Loucy (cell line): Measurements from ENCODE around the gene COIL.

Experiments used
- H2AFZ ChIP-seq: fragments of 200-600 bp; sonication (generic); 2 replicates; pipeline ENCODE4 v1.6.0; 2016; ENCODE audit warnings: antibody characterized with exemption, mild to moderate bottlenecking, low read length, moderate library complexity
- H3F3A ChIP-seq: fragments of 200-600 bp; 2 replicates; pipeline ENCODE4 v1.6.0; 2016; ENCODE audit warnings: antibody characterized with exemption, low read depth, mild to moderate bottlenecking
- H3K27me3 ChIP-seq: fragments of 200-600 bp; sonication (generic); 2 replicates; pipeline ENCODE4 v1.6.1; 2014; ENCODE audit warnings: low read length, mild to moderate bottlenecking; ENCODE audit not compliant: insufficient read depth, poor library complexity, severe bottlenecking
- H3K36me3 ChIP-seq: fragments of 200-600 bp; sonication (generic); 2 replicates; pipeline ENCODE4 v1.6.1; 2016; ENCODE audit warnings: low read length; ENCODE audit not compliant: insufficient read depth
- H3K4me1 ChIP-seq: fragments of 200-600 bp; sonication (generic); 2 replicates; pipeline ENCODE4 v1.5.1; 2014; ENCODE audit warnings: low read length, mild to moderate bottlenecking; ENCODE audit not compliant: insufficient read depth, poor library complexity, severe bottlenecking
- H3K4me2 ChIP-seq: fragments of 200-600 bp; sonication (generic); 2 replicates; pipeline ENCODE4 v1.6.0; 2014; ENCODE audit warnings: antibody characterized with exemption, low read length, low read depth, mild to moderate bottlenecking; ENCODE audit not compliant: poor library complexity, severe bottlenecking
- H3K4me3 ChIP-seq: fragments of 200-600 bp; sonication (generic); 2 replicates; pipeline ENCODE4 v1.5.1; 2014; ENCODE audit warnings: low read length, mild to moderate bottlenecking, mixed read lengths; ENCODE audit not compliant: poor library complexity, severe bottlenecking
- H3K79me2 ChIP-seq: fragments of 200-600 bp; sonication (generic); 2 replicates; pipeline ENCODE4 v1.6.1; 2014; ENCODE audit warnings: low read length; ENCODE audit not compliant: insufficient read depth
- H3K9ac ChIP-seq: fragments of 200-600 bp; sonication (generic); 2 replicates; pipeline ENCODE4 v1.6.0; 2014; ENCODE audit warnings: mild to moderate bottlenecking, low read depth, low read length, moderate library complexity; ENCODE audit not compliant: poor library complexity, severe bottlenecking
- H3K9me2 ChIP-seq: fragments of 200-600 bp; sonication (generic); replicated peaks from 2 replicates; pipeline ENCODE4 v1.6.1; 2016; ENCODE audit warnings: low read depth, low read length, mixed read lengths
- H3K9me3 ChIP-seq: fragments of 200-600 bp; sonication (generic); 2 replicates; pipeline ENCODE4 v1.6.1; 2014; ENCODE audit warnings: mild to moderate bottlenecking, antibody characterized with exemption, low read length, low read depth; ENCODE audit not compliant: insufficient read depth
- H4K20me1 ChIP-seq: fragments of 200-600 bp; sonication (generic); 2 replicates; pipeline ENCODE4 v1.6.0; 2014; ENCODE audit warnings: antibody characterized with exemption, low read length, mild to moderate bottlenecking; ENCODE audit not compliant: insufficient read depth, poor library complexity, severe bottlenecking
- EZH2phosphoT487 ChIP-seq: fragments of 200-600 bp; IDR thresholded peaks from 2 replicates; pipeline ENCODE4 v1.6.1; 2018; ENCODE audit warnings: antibody characterized with exemption, mild to moderate bottlenecking, moderate library complexity, borderline replicate concordance
- TF ChIP-seq, protein P1 (sequence below): fragments of 200-600 bp; sonication (generic); conservative IDR thresholded peaks from 2 replicates; pipeline ENCODE4 v1.5.1; 2014; ENCODE audit warnings: mild to moderate bottlenecking, antibody characterized with exemption, low read length

COIL gene, protein sequence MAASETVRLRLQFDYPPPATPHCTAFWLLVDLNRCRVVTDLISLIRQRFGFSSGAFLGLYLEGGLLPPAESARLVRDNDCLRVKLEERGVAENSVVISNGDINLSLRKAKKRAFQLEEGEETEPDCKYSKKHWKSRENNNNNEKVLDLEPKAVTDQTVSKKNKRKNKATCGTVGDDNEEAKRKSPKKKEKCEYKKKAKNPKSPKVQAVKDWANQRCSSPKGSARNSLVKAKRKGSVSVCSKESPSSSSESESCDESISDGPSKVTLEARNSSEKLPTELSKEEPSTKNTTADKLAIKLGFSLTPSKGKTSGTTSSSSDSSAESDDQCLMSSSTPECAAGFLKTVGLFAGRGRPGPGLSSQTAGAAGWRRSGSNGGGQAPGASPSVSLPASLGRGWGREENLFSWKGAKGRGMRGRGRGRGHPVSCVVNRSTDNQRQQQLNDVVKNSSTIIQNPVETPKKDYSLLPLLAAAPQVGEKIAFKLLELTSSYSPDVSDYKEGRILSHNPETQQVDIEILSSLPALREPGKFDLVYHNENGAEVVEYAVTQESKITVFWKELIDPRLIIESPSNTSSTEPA

DNA sequence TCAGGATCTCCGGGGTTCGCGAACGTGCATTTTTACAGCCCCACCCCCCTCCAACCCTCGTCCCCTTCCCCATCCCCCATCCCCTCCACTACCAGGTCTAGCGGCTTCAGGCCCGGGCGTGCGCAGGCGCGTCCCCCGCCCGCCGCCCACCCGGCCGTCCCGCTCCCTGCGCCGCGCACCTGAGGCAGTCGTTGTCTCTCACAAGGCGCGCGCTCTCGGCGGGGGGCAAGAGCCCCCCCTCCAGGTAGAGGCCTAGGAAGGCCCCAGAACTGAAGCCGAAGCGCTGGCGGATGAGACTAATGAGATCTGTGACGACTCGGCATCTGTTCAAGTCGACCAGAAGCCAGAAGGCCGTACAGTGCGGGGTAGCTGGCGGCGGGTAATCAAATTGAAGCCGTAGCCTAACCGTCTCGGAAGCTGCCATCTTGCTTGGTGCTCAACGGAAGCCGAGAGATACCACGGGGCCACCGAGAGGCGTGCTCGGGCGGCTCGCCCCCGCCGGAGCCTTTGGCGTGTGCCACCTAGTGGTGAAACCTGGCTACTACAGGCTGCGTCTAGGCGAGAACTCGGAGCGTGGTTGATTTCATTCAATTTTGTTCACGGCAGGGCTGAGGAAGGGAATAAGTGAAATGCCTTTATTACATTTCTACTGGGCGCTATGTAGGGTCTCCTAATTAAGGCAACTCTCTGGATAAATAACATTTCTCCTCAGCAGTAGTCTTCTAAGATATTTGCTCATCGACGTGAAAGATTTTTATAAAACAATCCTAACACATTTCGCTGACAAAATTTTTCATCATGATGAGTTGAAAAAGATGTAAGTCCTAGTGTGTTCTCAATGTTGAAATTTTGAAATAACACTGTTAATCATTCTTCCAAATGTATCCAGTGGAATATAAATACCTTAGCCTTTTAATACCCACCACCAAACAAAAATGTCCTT is at the start of gene COIL:
COIL (minus strand) TSS at position 455 of the 943 bp plus-strand sequence; CDS start at position 424, 31 bp downstream.
- no peaks in the 10 kb centered on the region for H3K9me3 ChIP-seq
- H3K4me3 ChIP-seq = peak within 1 kb of the TSS; percentile 99
- no peak for TF ChIP-seq EZH2phosphoT487
- TF ChIP-seq, protein P1, sequence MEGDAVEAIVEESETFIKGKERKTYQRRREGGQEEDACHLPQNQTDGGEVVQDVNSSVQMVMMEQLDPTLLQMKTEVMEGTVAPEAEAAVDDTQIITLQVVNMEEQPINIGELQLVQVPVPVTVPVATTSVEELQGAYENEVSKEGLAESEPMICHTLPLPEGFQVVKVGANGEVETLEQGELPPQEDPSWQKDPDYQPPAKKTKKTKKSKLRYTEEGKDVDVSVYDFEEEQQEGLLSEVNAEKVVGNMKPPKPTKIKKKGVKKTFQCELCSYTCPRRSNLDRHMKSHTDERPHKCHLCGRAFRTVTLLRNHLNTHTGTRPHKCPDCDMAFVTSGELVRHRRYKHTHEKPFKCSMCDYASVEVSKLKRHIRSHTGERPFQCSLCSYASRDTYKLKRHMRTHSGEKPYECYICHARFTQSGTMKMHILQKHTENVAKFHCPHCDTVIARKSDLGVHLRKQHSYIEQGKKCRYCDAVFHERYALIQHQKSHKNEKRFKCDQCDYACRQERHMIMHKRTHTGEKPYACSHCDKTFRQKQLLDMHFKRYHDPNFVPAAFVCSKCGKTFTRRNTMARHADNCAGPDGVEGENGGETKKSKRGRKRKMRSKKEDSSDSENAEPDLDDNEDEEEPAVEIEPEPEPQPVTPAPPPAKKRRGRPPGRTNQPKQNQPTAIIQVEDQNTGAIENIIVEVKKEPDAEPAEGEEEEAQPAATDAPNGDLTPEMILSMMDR = peak; percentile 97
- peak within 1 kb of the TSS; percentile 95 for H3K4me2 ChIP-seq
- no peaks in the 10 kb centered on the region for H3K36me3 ChIP-seq
- H3K9ac ChIP-seq = peak within 1 kb of the TSS; percentile 99
- no peaks in the 10 kb centered on the region for H3F3A ChIP-seq
- peak within 1 kb of the TSS; percentile 98 for H2AFZ ChIP-seq
- no peaks in the 10 kb centered on the region for H3K9me2 ChIP-seq
- H3K27me3 ChIP-seq = no peaks in the 10 kb centered on the region
- peaks cover 21% of the 10 kb centered on the region for H4K20me1 ChIP-seq
- H3K4me1 ChIP-seq = peaks cover 36% of the 10 kb centered on the region
- peaks cover 41% of the 10 kb centered on the region for H3K79me2 ChIP-seq

DNA sequence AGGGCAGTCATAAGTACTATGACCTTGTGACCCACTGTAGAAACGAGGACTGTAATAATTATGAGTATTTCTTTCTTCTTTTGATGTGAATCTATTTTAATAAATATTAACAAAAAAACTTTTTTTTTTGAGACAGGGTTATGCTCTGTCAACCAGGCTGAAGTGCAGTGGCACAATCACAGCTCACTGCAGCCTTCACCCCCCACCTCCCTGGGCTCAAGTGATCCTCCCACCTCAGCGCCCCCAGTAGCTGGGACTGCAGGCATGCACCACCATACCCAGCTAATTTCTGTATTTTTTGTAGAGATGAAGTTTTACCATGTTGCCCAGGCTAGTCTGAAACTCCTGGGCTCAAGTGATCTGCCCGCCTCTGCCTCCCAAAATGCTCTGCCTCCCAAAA is 49.6 kb upstream of the COIL start:
- Histone ChIP-seq H3K27me3 (no peaks in the 10 kb centered on the region), H4K20me1 (no peaks in the 10 kb centered on the region), H3K9me3 (no peaks in the 10 kb centered on the region), H3K4me3 (no peak overlapping the region), H3K4me2 (peak overlapping the region; percentile 27), H3F3A (no peaks in the 10 kb centered on the region), H3K9me2 (no peaks in the 10 kb centered on the region), H3K79me2 (no peaks in the 10 kb centered on the region), H3K9ac (no peak overlapping the region), H2AFZ (0 out of 2 replicates have a peak overlapping the region, but pooled peaks have one; percentile 76), H3K36me3 (no peaks in the 10 kb centered on the region), H3K4me1 (peaks cover 6% of the 10 kb centered on the region)
- TF ChIP-seq EZH2phosphoT487 = no peak
- TF ChIP-seq, protein P1 = no peak

DNA sequence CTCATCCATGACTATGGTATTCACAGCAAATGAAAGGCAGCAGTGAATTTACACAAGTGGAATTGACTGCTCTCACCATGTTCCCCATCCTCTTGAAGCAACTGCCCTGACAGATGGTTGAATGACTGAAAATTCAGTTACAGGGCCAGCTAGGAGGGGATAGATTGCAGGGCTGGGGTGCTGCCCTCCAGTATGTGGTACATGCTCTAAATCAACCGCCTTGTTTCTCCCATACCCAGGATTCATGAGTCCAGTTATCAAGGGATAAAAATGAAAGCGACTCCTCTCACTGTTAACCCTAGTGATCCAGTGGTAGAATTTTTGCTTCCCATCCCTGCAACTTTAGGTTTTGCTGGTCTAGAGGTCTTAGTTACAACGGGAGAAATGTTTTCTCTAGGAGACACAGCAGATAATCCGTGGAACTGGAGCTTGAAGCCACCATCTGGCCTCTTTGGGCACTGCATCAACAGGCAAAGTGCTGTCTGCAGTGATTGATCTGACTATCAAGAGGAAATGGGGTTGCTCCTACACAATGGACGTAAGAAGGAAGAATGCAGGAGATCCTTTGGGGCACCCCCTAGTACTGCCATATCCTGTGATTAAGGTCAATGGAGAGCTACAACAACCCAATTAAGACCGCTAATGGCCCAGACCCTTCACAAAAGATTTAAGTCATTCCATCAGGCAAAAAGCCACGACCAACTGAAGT is 49.0 kb upstream of the COIL start:
- no peaks in the 10 kb centered on the region for H4K20me1 ChIP-seq
- H3K9ac ChIP-seq = no peak overlapping the region
- peak overlapping the region; percentile 8 for H3K4me3 ChIP-seq
- no peaks in the 10 kb centered on the region for H3K79me2 ChIP-seq
- H3K27me3 ChIP-seq = no peaks in the 10 kb centered on the region
- H3K9me2 ChIP-seq = no peaks in the 10 kb centered on the region
- no peaks in the 10 kb centered on the region for H3K9me3 ChIP-seq
- no peaks in the 10 kb centered on the region for H3F3A ChIP-seq
- peak overlapping the region; percentile 76 for H2AFZ ChIP-seq
- H3K4me2 ChIP-seq = peak overlapping the region; percentile 27
- TF ChIP-seq, protein P1 = peak; percentile 81
- no peak for TF ChIP-seq EZH2phosphoT487
- H3K4me1 ChIP-seq = peaks cover 12% of the 10 kb centered on the region
- H3K36me3 ChIP-seq = no peaks in the 10 kb centered on the region
